ENCODE measurements around the gene JPT1. TPM values are rescaled to one million over a fixed set of nuclear protein-coding genes. Genes with fewer than 3 reads are reported as not detected.

The JPT1 gene
- total and polyA plus RNA-seq, 7 donors: 50.1 to 232 (median 92.6) TPM

DNA sequence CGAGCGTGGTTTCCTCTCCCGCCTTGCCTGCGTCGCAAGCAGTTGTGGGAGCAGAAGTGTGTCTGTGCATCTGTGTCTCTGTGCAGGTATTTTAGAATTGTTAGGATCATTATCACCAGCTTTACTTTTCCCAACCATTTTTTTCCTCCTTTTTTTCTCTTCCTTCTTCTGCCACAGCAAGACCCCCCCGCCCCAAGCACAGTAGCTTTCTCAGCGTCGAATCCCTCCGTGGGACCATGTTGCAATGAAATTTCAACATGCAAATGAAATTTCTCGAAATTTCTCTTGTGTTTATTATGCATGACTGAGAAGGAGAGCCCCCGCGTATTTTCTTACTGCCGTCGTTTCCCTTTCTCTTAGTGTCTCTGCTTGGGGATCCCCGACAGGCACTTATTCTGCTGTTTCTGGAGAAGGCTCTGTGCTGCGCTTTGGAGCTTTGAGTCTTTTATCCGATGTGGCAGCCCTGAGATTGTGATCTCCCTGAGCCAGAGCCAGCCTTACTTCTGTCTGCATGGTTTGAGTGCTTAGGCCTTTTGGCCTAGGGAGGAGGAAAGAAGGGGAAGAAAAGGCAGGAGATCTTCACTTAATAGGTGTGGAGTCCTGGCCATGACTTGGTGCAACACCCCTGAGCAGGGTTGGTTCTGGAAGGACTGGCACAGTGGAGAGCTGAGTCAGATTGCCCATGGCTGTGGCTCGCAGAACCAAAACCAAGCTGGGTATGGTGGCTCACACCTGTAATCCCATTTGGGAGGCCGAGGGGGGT is 39.6 kb downstream of the JPT1 start:
- intact Hi-C loops (cut with DNase I): loop anchor here (1.0 to 5.0 kb wide), 5 partner anchors 17 to 88 kb away; partner anchors contain the start of gene NT5C (in 1 of the 2)
- DNase-seq (no peak), ATAC-seq (no peak)
- H3K4me1 ChIP-seq: peaks cover 7% of the 10 kb centered on the region
- WGBS, 3 donors: 37 to 50% (median 42%) methylated on average over 19 of the region's 19 CpGs
- peak overlapping the region; percentile 71 for H3K4me3 ChIP-seq
- peak overlapping the region; percentile 77 for H3K27ac ChIP-seq
- peaks cover 0 to 6% of the 10 kb centered on the region in 2 donors for H3K36me3 ChIP-seq (ENCODE audit: insufficient read depth in 1 of 2, low read depth in 1 of 2)
- TF ChIP-seq, protein P1, sequence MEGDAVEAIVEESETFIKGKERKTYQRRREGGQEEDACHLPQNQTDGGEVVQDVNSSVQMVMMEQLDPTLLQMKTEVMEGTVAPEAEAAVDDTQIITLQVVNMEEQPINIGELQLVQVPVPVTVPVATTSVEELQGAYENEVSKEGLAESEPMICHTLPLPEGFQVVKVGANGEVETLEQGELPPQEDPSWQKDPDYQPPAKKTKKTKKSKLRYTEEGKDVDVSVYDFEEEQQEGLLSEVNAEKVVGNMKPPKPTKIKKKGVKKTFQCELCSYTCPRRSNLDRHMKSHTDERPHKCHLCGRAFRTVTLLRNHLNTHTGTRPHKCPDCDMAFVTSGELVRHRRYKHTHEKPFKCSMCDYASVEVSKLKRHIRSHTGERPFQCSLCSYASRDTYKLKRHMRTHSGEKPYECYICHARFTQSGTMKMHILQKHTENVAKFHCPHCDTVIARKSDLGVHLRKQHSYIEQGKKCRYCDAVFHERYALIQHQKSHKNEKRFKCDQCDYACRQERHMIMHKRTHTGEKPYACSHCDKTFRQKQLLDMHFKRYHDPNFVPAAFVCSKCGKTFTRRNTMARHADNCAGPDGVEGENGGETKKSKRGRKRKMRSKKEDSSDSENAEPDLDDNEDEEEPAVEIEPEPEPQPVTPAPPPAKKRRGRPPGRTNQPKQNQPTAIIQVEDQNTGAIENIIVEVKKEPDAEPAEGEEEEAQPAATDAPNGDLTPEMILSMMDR (IDR thresholded peaks at IDR 0.05): no peak
- H3K9me3 ChIP-seq: no peaks in the 10 kb centered on the region
- H3K27me3 ChIP-seq (ENCODE audit: insufficient read depth in 3 of 3, low read length in 2 of 3): no peaks in the 10 kb centered on the region

DNA sequence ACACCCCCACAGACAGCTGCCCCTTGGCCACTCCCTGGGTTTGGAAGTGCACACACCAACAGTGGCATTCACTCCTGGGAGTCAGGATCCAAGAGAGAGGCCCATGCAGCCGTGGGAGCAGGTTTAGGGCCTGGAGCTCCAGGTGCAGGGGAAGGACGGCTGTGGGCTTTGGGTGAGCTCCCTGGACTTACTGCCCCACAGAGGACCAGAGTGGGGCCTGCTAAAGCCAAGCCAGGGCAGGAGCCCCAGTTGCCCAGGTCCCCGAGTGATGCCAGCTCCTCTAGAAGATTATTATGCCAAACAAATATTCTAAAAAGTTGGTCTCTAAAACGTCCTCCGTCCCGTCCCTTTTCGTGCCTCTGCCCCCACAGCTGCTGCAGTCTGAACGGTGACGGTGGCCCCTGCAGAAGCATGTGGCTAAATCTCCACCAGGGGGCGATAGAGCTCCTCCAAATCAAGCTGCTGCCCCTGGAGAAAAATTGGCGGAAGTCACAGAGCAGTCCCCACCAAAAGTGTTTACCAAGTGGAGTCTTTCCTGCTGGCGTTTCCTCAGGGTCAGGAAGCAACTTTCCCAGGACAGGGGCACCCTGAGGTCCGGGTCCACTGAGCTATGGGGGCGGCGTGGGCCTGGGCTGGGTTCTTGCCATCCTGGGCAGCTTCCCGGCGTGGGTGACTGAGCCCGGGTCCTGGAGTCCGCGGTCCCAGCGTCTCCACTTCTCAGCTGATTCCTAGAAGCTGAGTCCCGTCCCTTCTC is 40.3 kb downstream of the JPT1 start:
- 1 to 4% (median 3%) methylated on average over 16 to 22 of the region's 22 CpGs for WGBS, 3 donors
- intact Hi-C loops (cut with DNase I): loop anchor here (1.0 to 5.0 kb wide), 5 partner anchors 17 to 88 kb away; partner anchors contain the start of gene NT5C (in 1 of the 2)
- TF ChIP-seq, protein P1 (IDR thresholded peaks at IDR 0.05): peak; percentile 97
- H3K9me3 ChIP-seq: no peaks in the 10 kb centered on the region
- peaks cover 7% of the 10 kb centered on the region for H3K4me1 ChIP-seq
- peak overlapping the region; percentile 77 for H3K27ac ChIP-seq
- H3K4me3 ChIP-seq: peak overlapping the region; percentile 71
- peak; percentile 86 to 90 for DNase-seq
- H3K36me3 ChIP-seq (ENCODE audit: insufficient read depth in 1 of 2, low read depth in 1 of 2): peaks cover 0 to 6% of the 10 kb centered on the region in 2 donors
- ATAC-seq: peak; percentile 78 to 86 (median 82)
- no peaks in the 10 kb centered on the region for H3K27me3 ChIP-seq (ENCODE audit: insufficient read depth in 3 of 3, low read length in 2 of 3)

DNA sequence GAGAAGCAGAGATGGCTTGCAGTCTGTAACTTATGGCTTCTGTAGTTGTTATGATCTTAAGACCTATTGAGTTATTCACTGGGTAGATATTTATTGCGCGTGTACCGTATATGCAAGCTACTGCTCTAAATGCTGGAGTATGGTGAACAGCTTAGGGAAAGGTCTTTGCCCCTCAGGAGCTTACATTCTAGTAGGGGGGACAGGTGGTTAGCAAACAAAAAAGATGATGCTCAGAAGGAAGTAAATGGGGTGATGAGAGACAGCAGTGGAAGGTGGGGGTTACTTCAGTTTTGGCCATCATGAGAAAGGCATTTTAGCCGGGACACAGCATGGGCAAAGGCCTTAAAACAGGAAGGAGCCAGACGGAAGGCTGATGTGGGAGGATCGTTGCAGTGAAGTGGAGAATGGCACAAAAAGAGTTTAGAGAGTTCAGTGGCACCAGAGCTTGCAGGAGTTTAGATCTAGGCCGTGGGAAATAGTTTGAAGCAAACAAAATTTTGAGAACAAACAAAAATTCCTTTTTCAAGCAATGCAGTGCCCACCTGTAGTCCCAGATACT is 42.5 kb downstream of the JPT1 start:
- DNase-seq (no peak), ATAC-seq (no peak)
- Histone ChIP-seq H3K4me3 (no peak overlapping the region), H3K4me1 (peaks cover 7% of the 10 kb centered on the region), H3K36me3 (ENCODE audit: insufficient read depth in 1 of 2, low read depth in 1 of 2) (peaks cover 0 to 4% of the 10 kb centered on the region in 2 donors), H3K27ac (no peak overlapping the region), H3K9me3 (no peaks in the 10 kb centered on the region), H3K27me3 (ENCODE audit: insufficient read depth in 3 of 3, low read length in 2 of 3) (no peaks in the 10 kb centered on the region)
- WGBS, 3 donors: 77 to 81% (median 79%) methylated on average over 7 of the region's 7 CpGs
- intact Hi-C loops (cut with DNase I): loop anchor here in 1 of 2 donors (5.0 kb wide), 2 partner anchors 65 to 90 kb away; no protein-coding TSS in a partner anchor
- TF ChIP-seq, protein P1 (IDR thresholded peaks at IDR 0.05): no peak

DNA sequence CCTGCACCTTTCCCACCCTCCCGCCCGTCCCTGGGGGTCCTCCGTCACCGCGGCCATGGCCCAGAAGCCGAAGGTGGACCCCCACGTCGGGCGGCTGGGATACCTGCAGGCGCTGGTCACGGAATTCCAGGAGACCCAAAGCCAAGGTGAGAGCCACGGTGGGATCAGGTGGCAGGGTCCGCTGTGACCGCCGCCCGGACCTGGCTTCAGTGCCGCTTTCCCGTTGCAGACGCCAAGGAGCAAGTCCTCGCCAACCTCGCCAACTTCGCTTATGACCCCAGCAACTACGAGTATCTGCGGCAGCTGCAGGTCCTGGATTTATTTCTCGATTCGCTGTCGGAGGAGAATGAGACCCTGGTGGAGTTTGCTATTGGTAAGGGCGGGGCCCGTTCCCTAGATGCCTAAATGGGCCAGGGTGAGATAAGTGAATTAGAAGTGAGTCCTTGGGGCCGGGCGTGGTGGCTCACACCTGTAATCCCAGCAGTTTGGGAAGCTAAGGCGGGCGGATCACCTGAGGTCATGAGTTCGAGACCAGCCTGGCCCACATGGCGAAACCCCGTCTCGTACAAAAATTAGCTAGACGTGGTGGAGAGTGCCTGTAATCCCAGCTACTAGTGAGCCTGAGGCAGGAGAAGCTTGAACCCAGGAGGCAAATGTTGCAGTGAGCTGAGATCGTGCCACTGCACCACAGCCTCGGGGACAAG is 43.9 kb downstream of the JPT1 start:
- Histone ChIP-seq H3K27me3 (ENCODE audit: insufficient read depth in 3 of 3, low read length in 2 of 3) (no peaks in the 10 kb centered on the region), H3K4me3 (peak overlapping the region; percentile 88), H3K36me3 (ENCODE audit: insufficient read depth in 1 of 2, low read depth in 1 of 2) (no peaks in the 10 kb centered on the region), H3K4me1 (peaks cover 7% of the 10 kb centered on the region), H3K27ac (peak overlapping the region; percentile 74), H3K9me3 (no peaks in the 10 kb centered on the region)
- 23 to 25% (median 24%) methylated on average over 39 to 40 of the region's 40 CpGs for WGBS, 3 donors
- ATAC-seq (peak in 3 of 4 donors; percentile 6 to 25 (median 9)), DNase-seq (peak in 1 of 2 donors; percentile 58)
- TF ChIP-seq, protein P1 (IDR thresholded peaks at IDR 0.05): no peak
- intact Hi-C loops (cut with DNase I): loop anchor here in 1 of 2 donors (5.0 kb wide), 2 partner anchors 67 to 92 kb away; no protein-coding TSS in a partner anchor

Measured in psoas muscle (tissue), 8 donors.